ENCODE measurements around the gene ATCAY.

The ATCAY gene

GRCh38 chr19:3849787-3850186 lies 30.7 kb upstream of the ATCAY start:
- no peak overlapping the region for H3K27ac Mint-ChIP-seq
- H3K9me3 Mint-ChIP-seq, result peaks cover 3% of the 10 kb centered on the region
- no peak for DNase-seq (ENCODE audit: low spot score in 2 of 2)
- H3K4me3 Mint-ChIP-seq, result no peak overlapping the region
- no peaks in the 10 kb centered on the region for H3K36me3 Mint-ChIP-seq
- no peaks in the 10 kb centered on the region for H3K4me1 Mint-ChIP-seq
- no peak for ATAC-seq

- no peak overlapping the region for H3K4me3 Mint-ChIP-seq
- no peak for ATAC-seq
- no peak for DNase-seq (ENCODE audit: low spot score in 2 of 2)
- H3K36me3 Mint-ChIP-seq, result no peaks in the 10 kb centered on the region
- peaks cover 3% of the 10 kb centered on the region for H3K9me3 Mint-ChIP-seq
- H3K4me1 Mint-ChIP-seq, result no peaks in the 10 kb centered on the region
- H3K27ac Mint-ChIP-seq, result no peak overlapping the region
These were observed 30.0 kb upstream of the ATCAY start for GRCh38 chr19:3850320-3850972.

GRCh38 chr19:3851254-3852176 lies 29.0 kb upstream of the ATCAY start:
- H3K4me3 Mint-ChIP-seq, result no peak overlapping the region
- no peak overlapping the region for H3K27ac Mint-ChIP-seq
- ATAC-seq (no peak), DNase-seq (ENCODE audit: low spot score in 2 of 2) (no peak)
- H3K4me1 Mint-ChIP-seq, result no peaks in the 10 kb centered on the region
- no peaks in the 10 kb centered on the region for H3K36me3 Mint-ChIP-seq
- H3K9me3 Mint-ChIP-seq, result peaks cover 3% of the 10 kb centered on the region

GRCh38 chr19:3852177-3852511 lies 28.3 kb upstream of the ATCAY start:
- Mint-ChIP-seq H3K36me3 (no peaks in the 10 kb centered on the region), H3K27ac (no peak overlapping the region), H3K4me3 (no peak overlapping the region), H3K9me3 (peaks cover 3% of the 10 kb centered on the region), H3K4me1 (no peaks in the 10 kb centered on the region)
- DNase-seq (ENCODE audit: low spot score in 2 of 2) (no peak), ATAC-seq (no peak)

- Mint-ChIP-seq H3K4me1 (no peaks in the 10 kb centered on the region), H3K27ac (no peak overlapping the region), H3K4me3 (no peak overlapping the region), H3K9me3 (peaks cover 3% of the 10 kb centered on the region), H3K36me3 (no peaks in the 10 kb centered on the region)
- ATAC-seq, result peak; percentile 65
- peak in 1 of 2 donors; percentile 51 for DNase-seq (ENCODE audit: low spot score in 2 of 2)
These were observed 27.8 kb upstream of the ATCAY start for GRCh38 chr19:3852614-3853254.

- Mint-ChIP-seq H3K9me3 (peaks cover 3% of the 10 kb centered on the region), H3K27ac (peak overlapping the region; percentile 32), H3K36me3 (no peaks in the 10 kb centered on the region), H3K4me3 (no peak overlapping the region), H3K4me1 (no peaks in the 10 kb centered on the region)
- DNase-seq (ENCODE audit: low spot score in 2 of 2) (no peak), ATAC-seq (no peak)
These were observed 25.2 kb upstream of the ATCAY start for GRCh38 chr19:3855320-3855719.

GRCh38 chr19:3857449-3858003 lies 23.0 kb upstream of the ATCAY start:
- Mint-ChIP-seq H3K4me1 (no peaks in the 10 kb centered on the region), H3K27ac (no peak overlapping the region)
- ATAC-seq, result no peak

GRCh38 chr19:3860499-3860898 lies 20.0 kb upstream of the ATCAY start:
- no peak for ATAC-seq
- no peak for DNase-seq (ENCODE audit: low spot score in 2 of 2)
- Mint-ChIP-seq H3K4me1 (no peaks in the 10 kb centered on the region), H3K9me3 (no peaks in the 10 kb centered on the region), H3K4me3 (no peak overlapping the region), H3K27ac (no peak overlapping the region), H3K36me3 (no peaks in the 10 kb centered on the region)

More at GRCh38 chr19:3857449-3858003, 23.0 kb upstream of the ATCAY start:
- Mint-ChIP-seq H3K9me3 (no peaks in the 10 kb centered on the region), H3K4me3 (no peak overlapping the region), H3K36me3 (no peaks in the 10 kb centered on the region)
- no peak for DNase-seq (ENCODE audit: low spot score in 2 of 2)

- no peak overlapping the region for H3K27ac Mint-ChIP-seq
- no peak overlapping the region for H3K4me3 Mint-ChIP-seq
- no peaks in the 10 kb centered on the region for H3K9me3 Mint-ChIP-seq
- no peaks in the 10 kb centered on the region for H3K4me1 Mint-ChIP-seq
- DNase-seq (ENCODE audit: low spot score in 2 of 2), result no peak
- ATAC-seq, result no peak
- H3K36me3 Mint-ChIP-seq, result no peaks in the 10 kb centered on the region
These were observed 17.5 kb upstream of the ATCAY start for GRCh38 chr19:3862826-3863500.

- DNase-seq (ENCODE audit: low spot score in 2 of 2) (no peak), ATAC-seq (no peak)
- Mint-ChIP-seq H3K27ac (no peak overlapping the region), H3K4me1 (no peaks in the 10 kb centered on the region), H3K36me3 (no peaks in the 10 kb centered on the region), H3K9me3 (no peaks in the 10 kb centered on the region), H3K4me3 (no peak overlapping the region)
These were observed 16.8 kb upstream of the ATCAY start for GRCh38 chr19:3863648-3864047.

- Mint-ChIP-seq H3K4me3 (no peak overlapping the region), H3K36me3 (no peaks in the 10 kb centered on the region), H3K9me3 (no peaks in the 10 kb centered on the region), H3K4me1 (peaks cover 8% of the 10 kb centered on the region), H3K27ac (no peak overlapping the region)
- ATAC-seq (peak; percentile 28), DNase-seq (ENCODE audit: low spot score in 2 of 2) (no peak)
These were observed 13.4 kb upstream of the ATCAY start for GRCh38 chr19:3866910-3867638.

GRCh38 chr19:3867971-3868769 lies 12.3 kb upstream of the ATCAY start:
- peak overlapping the region; percentile 17 for H3K4me3 Mint-ChIP-seq
- H3K4me1 Mint-ChIP-seq, result peaks cover 8% of the 10 kb centered on the region
- no peak for DNase-seq (ENCODE audit: low spot score in 2 of 2)
- H3K9me3 Mint-ChIP-seq, result no peaks in the 10 kb centered on the region
- no peak overlapping the region for H3K27ac Mint-ChIP-seq
- no peaks in the 10 kb centered on the region for H3K36me3 Mint-ChIP-seq
- ATAC-seq, result no peak

- Mint-ChIP-seq H3K4me1 (peaks cover 8% of the 10 kb centered on the region), H3K4me3 (peak within 1 kb of the TSS; percentile 41), H3K27ac (no peak within 1 kb of the TSS), H3K36me3 (no peaks in the 10 kb centered on the region), H3K9me3 (no peaks in the 10 kb centered on the region)
- ATAC-seq, result peak; percentile 19
- DNase-seq (ENCODE audit: low spot score in 2 of 2), result no peak
These were observed 11.6 kb upstream of the ATCAY start, which contains the start of gene ZFR2 for GRCh38 chr19:3868770-3869456. Gene ZFR2 (minus strand): TSS chr19:3869038. CDS start chr19:3869017, 21 bp downstream.
